Liver (tissue), 9 donors: ENCODE results near the gene PSMG1. TPM values are rescaled to one million over a fixed set of nuclear protein-coding genes. Genes with fewer than 3 reads are reported as not detected.

Source experiments
- DNase-seq: peaks from one replicate; pipeline ENCODE4 v3.0.0-alpha.2; 2017; ENCODE audit warnings: low spot score
- H3K27ac ChIP-seq, 2 donors: one replicate each; pipeline ENCODE4 v1.7.0; 2013; ENCODE audit warnings: inconsistent platforms in 2 of 2, low read length in 2 of 2, control low read depth in 1 of 2, low read depth in 1 of 2, mild to moderate bottlenecking in 1 of 2
- H3K27me3 ChIP-seq, 4 donors: one replicate each; pipeline versions ENCODE4 v1.6.1 to v1.7.0; 2013; ENCODE audit warnings: low read length in 3 of 4, inconsistent platforms in 1 of 4, mild to moderate bottlenecking in 1 of 4, moderate library complexity in 1 of 4; ENCODE audit not compliant: control insufficient read depth in 4 of 4, insufficient read depth in 4 of 4
- H3K36me3 ChIP-seq, 4 donors: one replicate each; pipeline versions ENCODE4 v1.6.1 to v1.7.0; 2013; ENCODE audit warnings: low read length in 3 of 4, mild to moderate bottlenecking in 3 of 4, low read depth in 1 of 4, moderate library complexity in 1 of 4; ENCODE audit not compliant: control insufficient read depth in 4 of 4, insufficient read depth in 3 of 4
- H3K4me1 ChIP-seq, 4 donors: one replicate each; pipeline versions ENCODE4 v1.6.1 to v1.7.0; 2013; ENCODE audit warnings: low read length in 3 of 4, mild to moderate bottlenecking in 3 of 4, moderate library complexity in 1 of 4; ENCODE audit not compliant: control insufficient read depth in 4 of 4, insufficient read depth in 4 of 4
- H3K4me3 ChIP-seq, 3 donors: one replicate each; pipeline versions ENCODE4 v1.6.1 to v1.7.0; 2013; ENCODE audit warnings: low read length in 3 of 3, control low read depth in 1 of 3, low read depth in 1 of 3, mild to moderate bottlenecking in 1 of 3
- H3K9ac ChIP-seq, 2 donors: one replicate each; pipeline ENCODE4 v1.7.0; 2013; ENCODE audit warnings: low read length in 2 of 2, mild to moderate bottlenecking in 2 of 2, moderate library complexity in 2 of 2, control low read depth in 1 of 2, low read depth in 1 of 2
- H3K9me3 ChIP-seq, 4 donors: one replicate each; pipeline versions ENCODE4 v1.6.1 to v1.7.0; 2013; ENCODE audit warnings: low read length in 3 of 4; ENCODE audit not compliant: control insufficient read depth in 4 of 4
- ATF3 ChIP-seq: IDR thresholded peaks from 2 replicates; pipeline ENCODE4 v1.6.1; 2016; ENCODE audit warnings: antibody characterized with exemption
- EGR1 ChIP-seq, 2 donors: IDR thresholded peaks; 2 replicates each; pipeline ENCODE4 v1.6.1; 2016 to 2018; ENCODE audit warnings: antibody characterized with exemption in 2 of 2, low read depth in 2 of 2
- FOXA1 ChIP-seq: IDR thresholded peaks from 2 replicates; pipeline ENCODE4 v1.6.1; 2016; ENCODE audit warnings: antibody characterized with exemption
- FOXA2 ChIP-seq: IDR thresholded peaks from 2 replicates; pipeline ENCODE4 v1.6.1; 2016; ENCODE audit warnings: antibody characterized with exemption
- HNF4A ChIP-seq, 2 donors: conservative IDR thresholded peaks; 2 replicates each; pipeline ENCODE4 v1.6.1; 2016; ENCODE audit warnings: antibody characterized with exemption in 2 of 2, mild to moderate bottlenecking in 2 of 2
- HNF4G ChIP-seq: IDR thresholded peaks from 2 replicates; pipeline ENCODE4 v1.6.1; 2016; ENCODE audit warnings: antibody characterized with exemption
- JUND ChIP-seq, 2 donors: IDR thresholded peaks; 2 replicates each; pipeline ENCODE4 v1.6.1; 2016; ENCODE audit warnings: antibody characterized with exemption in 2 of 2
- MAX ChIP-seq: IDR thresholded peaks from 2 replicates; pipeline ENCODE4 v1.6.1; 2016; ENCODE audit warnings: antibody characterized with exemption
- NR2F2 ChIP-seq: IDR thresholded peaks from 2 replicates; pipeline ENCODE4 v1.6.1; 2016; ENCODE audit warnings: antibody characterized with exemption
- RAD21 ChIP-seq, 2 donors: IDR thresholded peaks; 2 replicates each; pipeline ENCODE4 v1.6.1; 2016; ENCODE audit warnings: antibody characterized with exemption in 2 of 2, mild to moderate bottlenecking in 2 of 2
- REST ChIP-seq: IDR thresholded peaks from 2 replicates; pipeline ENCODE4 v1.6.1; 2016; ENCODE audit warnings: antibody characterized with exemption, mild to moderate bottlenecking
- RXRA ChIP-seq, 2 donors: IDR thresholded peaks; 2 replicates each; pipeline ENCODE4 v1.6.1; 2017 to 2018; ENCODE audit warnings: antibody characterized with exemption in 2 of 2, mild to moderate bottlenecking in 1 of 2
- SP1 ChIP-seq: IDR thresholded peaks from 2 replicates; pipeline ENCODE4 v1.6.1; 2018; ENCODE audit warnings: antibody characterized with exemption, mild to moderate bottlenecking
- TAF1 ChIP-seq: conservative IDR thresholded peaks from 2 replicates; pipeline ENCODE4 v1.6.1; 2016; ENCODE audit warnings: antibody characterized with exemption, mild to moderate bottlenecking
- YY1 ChIP-seq: IDR thresholded peaks from 2 replicates; pipeline ENCODE4 v1.6.1; 2016; ENCODE audit warnings: antibody characterized with exemption, mild to moderate bottlenecking
- ZBTB33 ChIP-seq: IDR thresholded peaks from 2 replicates; pipeline ENCODE4 v1.6.1; 2016; ENCODE audit warnings: antibody characterized with exemption
- WGBS: extraction: QIAGEN DNeasy Blood & Tissue Kit; methylation state at CpG from one replicate; pipeline ENCODE4 v1.1.7; 2013; 5-methylcytosine and 5-hydroxymethylcytosine counted together
- polyA plus RNA-seq, 2 donors: library from polyadenylated mRNA; stranded (reverse) in 1 of 2; unstranded in 1 of 2; fragments of 200-250 nt in 1 of 2; fragments of >200 nt in 1 of 2; fragmentation: Nextera tagmentation in 1 of 2; extraction: Ambion mirVana in 1 of 2; gene quantifications; one replicate each; pipeline versions ENCODE4 v1.2.1 to v1.2.3, GENCODE V29; 2013 to 2015
- total RNA-seq, 2 donors: library from RNA; depleted of rRNA; stranded (reverse); fragments of >200 nt; gene quantifications; one replicate each; pipeline ENCODE4 v1.2.3, GENCODE V29; 2014
- donor health status: healthy.
- donor health status: healthy.
- donor health status: healthy.
- donor health status: healthy.
- donor health status: healthy.

The PSMG1 gene
- total and polyA plus RNA-seq, 4 donors = 23.9 to 32.3 (median 30.7) TPM

GRCh38 chr21:39180429-39181019 lies 2.7 kb downstream of the PSMG1 start:
- Histone ChIP-seq H3K36me3 (peaks cover 0 to 10% (median 2%) of the 10 kb centered on the region in 4 donors), H3K9ac (no peak overlapping the region), H3K4me3 (no peak overlapping the region), H3K4me1 (peaks cover 1 to 20% (median 15%) of the 10 kb centered on the region in 4 donors), H3K27ac (no peak overlapping the region), H3K9me3 (no peaks in the 10 kb centered on the region), H3K27me3 (no peaks in the 10 kb centered on the region)
- TF ChIP-seq SP1 (no peak), TAF1 (no peak), HNF4A (conservative IDR thresholded peaks at IDR 0.05) (no peak), NR2F2 (no peak), RAD21 (IDR thresholded peaks at IDR 0.05) (no peak), RXRA (IDR thresholded peaks at IDR 0.05) (no peak), YY1 (no peak), ZBTB33 (no peak), EGR1 (IDR thresholded peaks at IDR 0.05; ENCODE audit: low read depth in 2 of 2) (no peak), FOXA2 (no peak), ATF3 (no peak), HNF4G (no peak)
- no peak for DNase-seq
- 98% methylated on average over 2 of the region's 2 CpGs for WGBS

- Histone ChIP-seq H3K9ac (no peak overlapping the region), H3K36me3 (peaks cover 4 to 10% (median 7%) of the 10 kb centered on the region in 4 donors), H3K27me3 (no peaks in the 10 kb centered on the region), H3K9me3 (no peaks in the 10 kb centered on the region), H3K4me1 (peaks cover 1 to 12% (median 9%) of the 10 kb centered on the region in 4 donors), H3K4me3 (no peak overlapping the region), H3K27ac (no peak overlapping the region)
- 90% methylated on average over 7 of the region's 7 CpGs for WGBS
- TF ChIP-seq HNF4G (no peak), JUND (IDR thresholded peaks at IDR 0.05) (no peak), FOXA1 (no peak), REST (no peak), MAX (no peak), ZBTB33 (no peak), RAD21 (IDR thresholded peaks at IDR 0.05) (no peak)
- no peak for DNase-seq
These were observed 4.8 kb downstream of the PSMG1 start for GRCh38 chr21:39178421-39178820.
